Measurements from ENCODE around the gene BPIFB3. TPM values are rescaled to one million over a fixed set of nuclear protein-coding genes. Genes with fewer than 3 reads are reported as not detected.
"Not testable (repeated sequence)": the region's sequence is repeated elsewhere in the genome, so short reads cannot be mapped to it uniquely, and the experiment has no call there.

Gene BPIFB3
- total RNA-seq, 1 donor from 2014 or later: not detected

- Mint-ChIP-seq H3K9me3 (ENCODE audit: unreplicated experiment) (no peaks in the 10 kb centered on the region), H3K27me3 (ENCODE audit: unreplicated experiment) (peaks cover 3% of the 10 kb centered on the region), H3K36me3 (ENCODE audit: low read depth, unreplicated experiment) (no peaks in the 10 kb centered on the region), H3K27ac (ENCODE audit: unreplicated experiment) (no peak overlapping the region), H3K4me3 (ENCODE audit: unreplicated experiment) (no peak overlapping the region), H3K4me1 (ENCODE audit: unreplicated experiment) (no peaks in the 10 kb centered on the region)
- no peak for TF ChIP-seq CTCF (IDR thresholded peaks at IDR 0.05; ENCODE audit: unreplicated experiment)
- DNase-seq (ENCODE audit: low spot score): no peak
Measured at GRCh38 chr20:33108661-33109060, 55.0 kb downstream of the BPIFB3 start.

GRCh38 chr20:33110147-33110825 is 56.6 kb downstream of the BPIFB3 start:
- no peak for DNase-seq (ENCODE audit: low spot score)
- Mint-ChIP-seq H3K27me3 (ENCODE audit: unreplicated experiment) (peaks cover 5% of the 10 kb centered on the region), H3K27ac (ENCODE audit: unreplicated experiment) (no peak overlapping the region), H3K36me3 (ENCODE audit: low read depth, unreplicated experiment) (no peaks in the 10 kb centered on the region), H3K4me3 (ENCODE audit: unreplicated experiment) (no peak overlapping the region), H3K9me3 (ENCODE audit: unreplicated experiment) (no peaks in the 10 kb centered on the region), H3K4me1 (ENCODE audit: unreplicated experiment) (no peaks in the 10 kb centered on the region)
- no peak for TF ChIP-seq CTCF (IDR thresholded peaks at IDR 0.05; ENCODE audit: unreplicated experiment)

- no peak for TF ChIP-seq CTCF (IDR thresholded peaks at IDR 0.05; ENCODE audit: unreplicated experiment)
- H3K4me1 Mint-ChIP-seq (ENCODE audit: unreplicated experiment): no peaks in the 10 kb centered on the region
- DNase-seq (ENCODE audit: low spot score): no peak
- H3K27ac Mint-ChIP-seq (ENCODE audit: unreplicated experiment): no peak overlapping the region
- H3K36me3 Mint-ChIP-seq (ENCODE audit: low read depth, unreplicated experiment): peaks cover 2% of the 10 kb centered on the region
- peaks cover 2% of the 10 kb centered on the region for H3K9me3 Mint-ChIP-seq (ENCODE audit: unreplicated experiment)
- H3K4me3 Mint-ChIP-seq (ENCODE audit: unreplicated experiment): no peak overlapping the region
- peaks cover 5% of the 10 kb centered on the region for H3K27me3 Mint-ChIP-seq (ENCODE audit: unreplicated experiment)
Measured at GRCh38 chr20:33111306-33111705, 57.6 kb downstream of the BPIFB3 start.

- Mint-ChIP-seq H3K4me1 (ENCODE audit: unreplicated experiment) (no peaks in the 10 kb centered on the region), H3K4me3 (ENCODE audit: unreplicated experiment) (no peak overlapping the region), H3K27ac (ENCODE audit: unreplicated experiment) (no peak overlapping the region), H3K9me3 (ENCODE audit: unreplicated experiment) (peaks cover 4% of the 10 kb centered on the region), H3K27me3 (ENCODE audit: unreplicated experiment) (peaks cover 5% of the 10 kb centered on the region), H3K36me3 (ENCODE audit: low read depth, unreplicated experiment) (peaks cover 4% of the 10 kb centered on the region)
- no peak for DNase-seq (ENCODE audit: low spot score)
- TF ChIP-seq CTCF (IDR thresholded peaks at IDR 0.05; ENCODE audit: unreplicated experiment): no peak
Measured at GRCh38 chr20:33112547-33113386, 59.1 kb downstream of the BPIFB3 start.

GRCh38 chr20:33113387-33113908 is 59.7 kb downstream of the BPIFB3 start:
- no peak for DNase-seq (ENCODE audit: low spot score)
- Mint-ChIP-seq H3K9me3 (ENCODE audit: unreplicated experiment) (peaks cover 4% of the 10 kb centered on the region), H3K4me3 (ENCODE audit: unreplicated experiment) (no peak overlapping the region), H3K36me3 (ENCODE audit: low read depth, unreplicated experiment) (peaks cover 4% of the 10 kb centered on the region), H3K4me1 (ENCODE audit: unreplicated experiment) (no peaks in the 10 kb centered on the region), H3K27me3 (ENCODE audit: unreplicated experiment) (peaks cover 5% of the 10 kb centered on the region), H3K27ac (ENCODE audit: unreplicated experiment) (no peak overlapping the region)
- no peak for TF ChIP-seq CTCF (IDR thresholded peaks at IDR 0.05; ENCODE audit: unreplicated experiment)

GRCh38 chr20:33115501-33115900 is 61.8 kb downstream of the BPIFB3 start:
- not testable (repeated sequence) for H3K27me3 Mint-ChIP-seq (ENCODE audit: unreplicated experiment); H3K4me3 Mint-ChIP-seq (ENCODE audit: unreplicated experiment); DNase-seq (ENCODE audit: low spot score); H3K36me3 Mint-ChIP-seq (ENCODE audit: low read depth, unreplicated experiment); H3K9me3 Mint-ChIP-seq (ENCODE audit: unreplicated experiment); H3K4me1 Mint-ChIP-seq (ENCODE audit: unreplicated experiment); H3K27ac Mint-ChIP-seq (ENCODE audit: unreplicated experiment)

Measured in endothelial cell (in vitro differentiated cells).